ENCODE measurements around the gene BCL2. TPM values are rescaled to one million over a fixed set of nuclear protein-coding genes. Genes with fewer than 3 reads are reported as not detected.

Gene BCL2
- total RNA-seq, 4 donors from 2014 or later, result 10.7 to 37.3 (median 24.2) TPM

DNA sequence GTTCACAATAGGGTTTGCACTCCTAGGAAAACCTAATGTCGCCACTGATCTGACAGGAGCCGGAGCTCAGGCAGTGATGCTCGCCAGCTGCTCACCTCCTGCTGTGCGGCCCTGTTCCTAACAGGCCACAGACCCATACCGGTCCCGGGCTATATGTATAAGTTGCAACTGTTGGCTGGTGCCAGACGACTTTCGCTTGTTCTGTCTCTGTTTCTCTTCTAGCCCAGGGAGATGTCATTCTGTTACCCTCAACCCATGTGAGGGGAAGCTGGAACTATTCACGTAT lies 170.3 kb downstream of the BCL2 start:
- H3K27ac ChIP-seq, result peak overlapping the region; percentile 19
- peaks cover 21% of the 10 kb centered on the region for H3K4me1 ChIP-seq
- H3K36me3 ChIP-seq, result no peaks in the 10 kb centered on the region
- no peak for DNase-seq (ENCODE audit: low spot score in 2 of 2)
- no peak for TF ChIP-seq EP300 (IDR thresholded peaks at IDR 0.05)
- no peak for TF ChIP-seq POLR2AphosphoS5 (IDR thresholded peaks at IDR 0.05)
- TF ChIP-seq POLR2A (IDR thresholded peaks at IDR 0.05), result no peak
- TF ChIP-seq, protein P1, sequence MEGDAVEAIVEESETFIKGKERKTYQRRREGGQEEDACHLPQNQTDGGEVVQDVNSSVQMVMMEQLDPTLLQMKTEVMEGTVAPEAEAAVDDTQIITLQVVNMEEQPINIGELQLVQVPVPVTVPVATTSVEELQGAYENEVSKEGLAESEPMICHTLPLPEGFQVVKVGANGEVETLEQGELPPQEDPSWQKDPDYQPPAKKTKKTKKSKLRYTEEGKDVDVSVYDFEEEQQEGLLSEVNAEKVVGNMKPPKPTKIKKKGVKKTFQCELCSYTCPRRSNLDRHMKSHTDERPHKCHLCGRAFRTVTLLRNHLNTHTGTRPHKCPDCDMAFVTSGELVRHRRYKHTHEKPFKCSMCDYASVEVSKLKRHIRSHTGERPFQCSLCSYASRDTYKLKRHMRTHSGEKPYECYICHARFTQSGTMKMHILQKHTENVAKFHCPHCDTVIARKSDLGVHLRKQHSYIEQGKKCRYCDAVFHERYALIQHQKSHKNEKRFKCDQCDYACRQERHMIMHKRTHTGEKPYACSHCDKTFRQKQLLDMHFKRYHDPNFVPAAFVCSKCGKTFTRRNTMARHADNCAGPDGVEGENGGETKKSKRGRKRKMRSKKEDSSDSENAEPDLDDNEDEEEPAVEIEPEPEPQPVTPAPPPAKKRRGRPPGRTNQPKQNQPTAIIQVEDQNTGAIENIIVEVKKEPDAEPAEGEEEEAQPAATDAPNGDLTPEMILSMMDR (IDR thresholded peaks at IDR 0.05), result no peak
- no peaks in the 10 kb centered on the region for H3K27me3 ChIP-seq
- no peaks in the 10 kb centered on the region for H3K9me3 ChIP-seq
- no peak overlapping the region for H3K4me3 ChIP-seq
- WGBS, result 96% methylated on average over 9 of the region's 9 CpGs

- DNase-seq (ENCODE audit: low spot score in 2 of 2), result no peak
- H3K27ac ChIP-seq, result peak overlapping the region; percentile 19
- H3K4me1 ChIP-seq, result peaks cover 21% of the 10 kb centered on the region
Observed at GRCh38 chr18:63148449-63149301, 170.9 kb downstream of the BCL2 start.

GRCh38 chr18:63147973-63148372 lies 171.6 kb downstream of the BCL2 start:
- DNase-seq (ENCODE audit: low spot score in 2 of 2), result no peak
- H3K4me1 ChIP-seq, result peaks cover 22% of the 10 kb centered on the region
- TF ChIP-seq POLR2A (IDR thresholded peaks at IDR 0.05) (no peak), POLR2AphosphoS5 (IDR thresholded peaks at IDR 0.05) (no peak), EP300 (IDR thresholded peaks at IDR 0.05) (no peak)
- TF ChIP-seq, protein P1 (IDR thresholded peaks at IDR 0.05), result no peak
- H3K27me3 ChIP-seq, result no peaks in the 10 kb centered on the region
- no peak overlapping the region for H3K4me3 ChIP-seq
- H3K36me3 ChIP-seq, result no peaks in the 10 kb centered on the region
- no peaks in the 10 kb centered on the region for H3K9me3 ChIP-seq
- WGBS, result 76% methylated on average over 6 of the region's 6 CpGs
- no peak overlapping the region for H3K27ac ChIP-seq

More at GRCh38 chr18:63148449-63149301, 170.9 kb downstream of the BCL2 start:
- no peak overlapping the region for H3K4me3 ChIP-seq
- 61% methylated on average over 14 of the region's 14 CpGs for WGBS
- no peaks in the 10 kb centered on the region for H3K27me3 ChIP-seq
- TF ChIP-seq EP300 (IDR thresholded peaks at IDR 0.05) (no peak), POLR2A (IDR thresholded peaks at IDR 0.05) (no peak), POLR2AphosphoS5 (IDR thresholded peaks at IDR 0.05) (no peak)
- TF ChIP-seq, protein P1 (IDR thresholded peaks at IDR 0.05), result no peak
- no peaks in the 10 kb centered on the region for H3K36me3 ChIP-seq
- H3K9me3 ChIP-seq, result no peaks in the 10 kb centered on the region

GRCh38 chr18:63146828-63147409 lies 172.7 kb downstream of the BCL2 start:
- Histone ChIP-seq H3K4me3 (no peak overlapping the region), H3K27ac (no peak overlapping the region), H3K9me3 (no peaks in the 10 kb centered on the region), H3K27me3 (no peaks in the 10 kb centered on the region), H3K4me1 (peaks cover 33% of the 10 kb centered on the region), H3K36me3 (no peaks in the 10 kb centered on the region)
- 49% methylated on average over 7 of the region's 7 CpGs for WGBS
- no peak for DNase-seq (ENCODE audit: low spot score in 2 of 2)
- TF ChIP-seq, protein P1 (IDR thresholded peaks at IDR 0.05), result no peak
- TF ChIP-seq POLR2A (IDR thresholded peaks at IDR 0.05) (no peak), EP300 (IDR thresholded peaks at IDR 0.05) (no peak), POLR2AphosphoS5 (IDR thresholded peaks at IDR 0.05) (no peak)

- Histone ChIP-seq H3K36me3 (no peaks in the 10 kb centered on the region), H3K4me3 (no peak overlapping the region), H3K9me3 (no peaks in the 10 kb centered on the region), H3K27me3 (no peaks in the 10 kb centered on the region), H3K4me1 (peaks cover 34% of the 10 kb centered on the region), H3K27ac (no peak overlapping the region)
- DNase-seq (ENCODE audit: low spot score in 2 of 2), result no peak
- TF ChIP-seq, protein P1 (IDR thresholded peaks at IDR 0.05), result no peak
- TF ChIP-seq POLR2AphosphoS5 (IDR thresholded peaks at IDR 0.05), result no peak
- no peak for TF ChIP-seq EP300 (IDR thresholded peaks at IDR 0.05)
- no peak for TF ChIP-seq POLR2A (IDR thresholded peaks at IDR 0.05)
- 69% methylated on average over 18 of the region's 18 CpGs for WGBS
Observed at GRCh38 chr18:63145851-63146555, 173.6 kb downstream of the BCL2 start.
